ENCODE data around the gene ZMYM1. TPM values are rescaled to one million over a fixed set of nuclear protein-coding genes. Genes with fewer than 3 reads are reported as not detected.
A peak's percentile ranks its signal among the peaks of the same experiment; 100 is the strongest.

Gene ZMYM1
- polyA plus RNA-seq (2012; ENCODE audit: missing spikeins) = 3.0 TPM

- DNase-seq (ENCODE audit: insufficient read length) (peak; percentile 79), FAIRE-seq (peak; percentile 83)
- TF ChIP-seq TAF1 (IDR thresholded peaks at IDR 0.05; ENCODE audit: borderline replicate concordance, low read depth, low read length) = peak; percentile 48; the same call in 1 of the 2 replicates
- TF ChIP-seq POLR2A (IDR thresholded peaks at IDR 0.05; ENCODE audit: low read depth, low read length) = peak; percentile 84
- peak; percentile 74 for TF ChIP-seq POLR2AphosphoS5 (IDR thresholded peaks at IDR 0.05; ENCODE audit: low read depth, low read length)
Measured at GRCh38 chr1:35079003-35079930, at the start of gene ZMYM1. TSS of gene ZMYM1 (plus strand) at chr1:35079385. CDS start at chr1:35093988, 14,603 bp downstream.

DNA sequence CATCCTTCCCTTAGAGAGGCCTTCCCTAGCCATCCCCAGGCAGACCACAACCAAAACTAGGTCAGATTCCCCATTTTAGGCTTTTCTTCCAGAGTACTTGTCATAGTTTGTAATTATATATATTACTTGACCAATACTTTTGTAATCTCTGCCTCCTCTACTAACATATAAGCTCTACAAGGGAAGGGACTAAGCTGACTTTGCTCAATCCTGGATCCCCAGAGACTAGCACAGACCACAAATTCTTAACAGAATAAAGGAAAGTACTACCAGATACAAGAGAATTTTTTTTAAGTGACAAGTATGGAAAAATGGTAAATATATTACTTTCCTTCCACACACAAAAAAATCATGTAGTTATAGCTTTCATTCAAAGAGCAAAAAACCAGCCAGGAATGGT is 49.4 kb upstream of the ZMYM1 start:
- FAIRE-seq (no peak), DNase-seq (ENCODE audit: insufficient read length) (no peak)
- TF ChIP-seq POLR2AphosphoS5 (IDR thresholded peaks at IDR 0.05; ENCODE audit: low read depth, low read length) = no peak
- TF ChIP-seq POLR2A (IDR thresholded peaks at IDR 0.05; ENCODE audit: low read depth, low read length) = no peak
- no peak for TF ChIP-seq TAF1 (IDR thresholded peaks at IDR 0.05; ENCODE audit: borderline replicate concordance, low read depth, low read length)

GRCh38 chr1:35030338-35030737 is 48.8 kb upstream of the ZMYM1 start:
- DNase-seq (ENCODE audit: insufficient read length) = no peak
- FAIRE-seq = no peak
- TF ChIP-seq POLR2AphosphoS5 (IDR thresholded peaks at IDR 0.05; ENCODE audit: low read depth, low read length) (no peak), POLR2A (IDR thresholded peaks at IDR 0.05; ENCODE audit: low read depth, low read length) (no peak), TAF1 (IDR thresholded peaks at IDR 0.05; ENCODE audit: borderline replicate concordance, low read depth, low read length) (no peak)

DNA sequence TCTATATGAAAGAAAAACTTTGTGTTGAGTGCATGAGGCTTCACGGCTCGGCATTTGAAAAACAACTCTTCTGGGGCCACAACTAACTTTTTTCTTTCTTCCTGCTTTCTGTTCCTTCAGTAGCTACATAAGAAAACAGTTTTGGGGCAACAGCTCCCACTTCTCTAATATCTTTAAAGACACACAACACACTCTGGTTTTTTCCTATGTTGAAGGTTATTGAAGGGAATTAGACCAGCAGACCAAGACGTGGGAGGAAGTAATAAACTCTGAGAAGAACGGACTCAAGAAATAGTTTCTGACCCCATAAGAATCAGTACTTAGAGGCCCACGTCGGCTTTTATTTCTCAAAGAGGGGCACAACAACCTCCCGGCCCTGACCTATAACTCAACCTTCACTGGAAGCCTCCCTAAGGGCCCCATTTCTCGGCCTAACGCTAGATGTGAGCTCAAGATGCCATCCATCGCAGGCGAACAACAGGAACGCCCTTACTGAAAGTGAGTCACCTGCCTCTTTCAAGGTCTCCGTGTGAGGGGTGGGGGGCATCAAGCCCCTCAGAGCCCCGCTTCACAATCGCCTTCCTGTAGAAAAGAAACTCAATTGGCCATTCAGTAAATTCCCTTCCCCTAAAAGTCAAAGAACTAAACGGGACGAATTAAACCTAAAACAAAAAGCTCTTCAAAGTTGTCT is 48.3 kb upstream of the ZMYM1 start:
- FAIRE-seq = peak; percentile 61
- no peak for TF ChIP-seq TAF1 (IDR thresholded peaks at IDR 0.05; ENCODE audit: borderline replicate concordance, low read depth, low read length)
- TF ChIP-seq POLR2AphosphoS5 (IDR thresholded peaks at IDR 0.05; ENCODE audit: low read depth, low read length) = no peak
- no peak for TF ChIP-seq POLR2A (IDR thresholded peaks at IDR 0.05; ENCODE audit: low read depth, low read length)
- DNase-seq (ENCODE audit: insufficient read length) = peak; percentile 10

- no peak for TF ChIP-seq POLR2A (IDR thresholded peaks at IDR 0.05; ENCODE audit: low read depth, low read length)
- TF ChIP-seq POLR2AphosphoS5 (IDR thresholded peaks at IDR 0.05; ENCODE audit: low read depth, low read length) = no peak
- TF ChIP-seq TAF1 (IDR thresholded peaks at IDR 0.05; ENCODE audit: borderline replicate concordance, low read depth, low read length) = no peak
- FAIRE-seq = no peak
Measured at GRCh38 chr1:35032384-35032739, 46.8 kb upstream of the ZMYM1 start.

GRCh38 chr1:35033346-35033745 is 45.8 kb upstream of the ZMYM1 start:
- FAIRE-seq = peak; percentile 33
- TF ChIP-seq TAF1 (IDR thresholded peaks at IDR 0.05; ENCODE audit: borderline replicate concordance, low read depth, low read length) (no peak), POLR2AphosphoS5 (IDR thresholded peaks at IDR 0.05; ENCODE audit: low read depth, low read length) (no peak), POLR2A (IDR thresholded peaks at IDR 0.05; ENCODE audit: low read depth, low read length) (no peak)
- DNase-seq (ENCODE audit: insufficient read length) = no peak

More at GRCh38 chr1:35032384-35032739, 46.8 kb upstream of the ZMYM1 start:
- no peak for DNase-seq (ENCODE audit: insufficient read length)

GRCh38 chr1:35036621-35037020 is 42.6 kb upstream of the ZMYM1 start:
- DNase-seq (ENCODE audit: insufficient read length) = no peak
- FAIRE-seq = no peak
- TF ChIP-seq TAF1 (IDR thresholded peaks at IDR 0.05; ENCODE audit: borderline replicate concordance, low read depth, low read length) (no peak), POLR2A (IDR thresholded peaks at IDR 0.05; ENCODE audit: low read depth, low read length) (no peak), POLR2AphosphoS5 (IDR thresholded peaks at IDR 0.05; ENCODE audit: low read depth, low read length) (no peak)

DNA sequence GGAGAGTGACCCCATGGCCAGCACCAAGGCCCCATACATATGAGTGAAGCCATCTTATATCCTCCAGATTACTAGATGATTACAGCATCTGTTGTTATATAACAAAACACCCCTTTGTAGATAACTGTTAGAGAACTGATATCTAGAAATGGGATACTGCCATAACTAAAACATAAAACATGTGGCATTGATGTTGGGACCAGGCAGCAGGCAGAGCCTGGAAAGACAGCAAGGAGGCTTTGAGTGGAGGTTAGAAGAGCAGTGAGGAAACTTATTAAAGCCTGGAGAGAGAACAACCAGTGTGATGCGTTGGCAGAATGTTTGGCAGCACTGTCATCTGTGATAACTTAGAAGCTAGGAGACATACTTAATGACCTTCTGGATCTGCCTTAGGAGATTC is 42.0 kb upstream of the ZMYM1 start:
- TF ChIP-seq TAF1 (IDR thresholded peaks at IDR 0.05; ENCODE audit: borderline replicate concordance, low read depth, low read length) = no peak
- no peak for TF ChIP-seq POLR2AphosphoS5 (IDR thresholded peaks at IDR 0.05; ENCODE audit: low read depth, low read length)
- no peak for TF ChIP-seq POLR2A (IDR thresholded peaks at IDR 0.05; ENCODE audit: low read depth, low read length)
- no peak for FAIRE-seq
- DNase-seq (ENCODE audit: insufficient read length) = no peak

- FAIRE-seq (no peak), DNase-seq (ENCODE audit: insufficient read length) (no peak)
- no peak for TF ChIP-seq POLR2A (IDR thresholded peaks at IDR 0.05; ENCODE audit: low read depth, low read length)
- no peak for TF ChIP-seq POLR2AphosphoS5 (IDR thresholded peaks at IDR 0.05; ENCODE audit: low read depth, low read length)
- no peak for TF ChIP-seq TAF1 (IDR thresholded peaks at IDR 0.05; ENCODE audit: borderline replicate concordance, low read depth, low read length)
Measured at GRCh38 chr1:35038723-35039122, 40.5 kb upstream of the ZMYM1 start.

DNA sequence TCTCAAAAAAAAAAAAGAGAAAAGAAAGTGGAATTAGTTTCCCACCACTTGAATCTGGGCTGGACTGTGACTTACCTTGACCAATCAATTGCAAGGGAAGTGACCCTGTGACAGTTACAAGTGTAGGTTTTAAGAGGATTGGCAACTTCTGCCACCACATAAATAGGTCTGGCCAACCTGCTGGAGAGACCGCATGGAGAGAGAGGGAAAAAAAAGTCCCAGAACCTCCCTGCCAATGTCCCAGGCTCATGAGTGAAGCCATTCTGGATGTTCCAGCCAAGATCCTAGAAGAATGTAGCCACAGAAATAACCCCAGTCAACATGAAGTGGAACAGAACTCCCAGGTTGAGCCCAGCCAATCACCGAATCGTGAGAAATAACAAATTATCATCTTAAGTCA is 35.7 kb upstream of the ZMYM1 start:
- DNase-seq (ENCODE audit: insufficient read length) = no peak
- TF ChIP-seq POLR2AphosphoS5 (IDR thresholded peaks at IDR 0.05; ENCODE audit: low read depth, low read length) (no peak), POLR2A (IDR thresholded peaks at IDR 0.05; ENCODE audit: low read depth, low read length) (no peak), TAF1 (IDR thresholded peaks at IDR 0.05; ENCODE audit: borderline replicate concordance, low read depth, low read length) (no peak)
- FAIRE-seq = no peak

DNA sequence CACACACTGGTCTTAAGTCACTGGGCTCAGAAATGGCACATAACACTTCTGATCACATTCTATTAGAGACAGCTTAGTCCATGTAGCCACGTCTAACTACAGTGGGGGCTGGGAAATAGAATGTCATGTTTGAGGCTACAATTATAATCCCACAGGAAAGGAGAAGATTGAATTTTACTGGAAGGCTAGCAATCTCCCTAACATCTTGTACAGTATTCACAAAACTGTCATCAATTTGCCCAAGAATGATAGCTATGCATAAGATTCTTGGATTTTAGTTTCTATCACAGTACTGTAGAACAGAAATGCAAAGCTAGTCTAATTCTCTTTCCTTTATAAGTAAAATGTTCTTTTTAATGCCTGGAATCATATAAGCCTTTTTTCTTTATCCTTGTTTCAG is 34.8 kb upstream of the ZMYM1 start:
- FAIRE-seq = no peak
- no peak for TF ChIP-seq POLR2AphosphoS5 (IDR thresholded peaks at IDR 0.05; ENCODE audit: low read depth, low read length)
- no peak for TF ChIP-seq POLR2A (IDR thresholded peaks at IDR 0.05; ENCODE audit: low read depth, low read length)
- TF ChIP-seq TAF1 (IDR thresholded peaks at IDR 0.05; ENCODE audit: borderline replicate concordance, low read depth, low read length) = no peak
- no peak for DNase-seq (ENCODE audit: insufficient read length)

All from GM12892 (cell line).